C4-2B (cell line): ENCODE measurements around the gene KRTAP4-2.

Source experiments
- CTCF ChIP-seq: fragments of 450-650 bp; conservative IDR thresholded peaks from 2 replicates; pipeline ENCODE4 v1.5.1; 2017; ENCODE audit warnings: mild to moderate bottlenecking
- ZFX ChIP-seq: fragments of 450-650 bp; IDR thresholded peaks from 2 replicates; pipeline ENCODE4 v1.6.1; 2017

- TF ChIP-seq CTCF: no peak
- no peak for TF ChIP-seq ZFX
Measured at GRCh38 chr17:41144846-41145245, 33.2 kb downstream of the KRTAP4-2 start.
